AG04449 (cell line): ENCODE results near the gene PLXNB2.

Source experiments
- CTCF ChIA-PET: fragments of 350-600 bp; formaldehyde crosslinking; extraction: SDS; loops from one replicate; lab custom pipeline; 2021; ENCODE audit warnings: antibody characterized with exemption; lab: Yijun Ruan, JAX
- POLR2A ChIA-PET: fragments of 400-600, 350-600 bp; formaldehyde crosslinking; extraction: SDS; loops from one replicate; lab custom pipeline; 2020; ENCODE audit warnings: antibody characterized with exemption, inconsistent platforms; lab: Yijun Ruan, JAX
- DNase-seq: peaks from one replicate; pipeline ENCODE4 v3.0.0-alpha.2; 2010; ENCODE audit warnings: low read depth, low spot score
- H3K4me3 ChIP-seq: 2 replicates; pipeline ENCODE4 v1.5.1; 2011; ENCODE audit warnings: low read depth, mild to moderate bottlenecking, control low read depth, low read length
- CTCF ChIP-seq: IDR thresholded peaks from one replicate; pipeline ENCODE4 v1.5.1; 2011; ENCODE audit warnings: mild to moderate bottlenecking, moderate library complexity, low read length, control low read depth, inconsistent platforms; ENCODE audit not compliant: insufficient read depth; ENCODE audit errors: missing control alignments

The PLXNB2 gene

GRCh38 chr22:50225200-50225969 is 82.1 kb downstream of the PLXNB2 start:
- TF ChIP-seq CTCF: no peak
- POLR2A ChIA-PET: no interaction called here
- CTCF ChIA-PET: interaction anchor here (1.5 to 2.7 kb wide), 2 partner anchors 11 to 14 kb away, joined by 3 to 13 read pairs; no protein-coding TSS in a partner anchor
- no peak overlapping the region for H3K4me3 ChIP-seq
- no peak for DNase-seq
